Neural progenitor cell (in vitro differentiated cells): ENCODE measurements around the gene SSBP3. TPM values are rescaled to one million over a fixed set of nuclear protein-coding genes. Genes with fewer than 3 reads are reported as not detected.

Experiments
- DNase-seq: peaks from one replicate; pipeline ENCODE4 v3.0.0-alpha.2; 2016; ENCODE audit warnings: low spot score
- H2AFZ ChIP-seq: fragments of 200-600 bp; sonication (generic); replicated peaks from 2 replicates; pipeline ENCODE4 v1.6.1; 2016; ENCODE audit warnings: antibody characterized with exemption
- H3F3A ChIP-seq: fragments of 200-600 bp; sonication (generic); 2 replicates; pipeline ENCODE4 v1.6.1; 2016; ENCODE audit warnings: antibody characterized with exemption, low read depth
- H3K27ac ChIP-seq: fragments of 200-600 bp; sonication (generic); 2 replicates; pipeline ENCODE4 v1.5.1; 2016; ENCODE audit warnings: mild to moderate bottlenecking
- H3K27me3 ChIP-seq: fragments of 200-600 bp; sonication (generic); 2 replicates; pipeline ENCODE4 v1.6.1; 2016; ENCODE audit warnings: mild to moderate bottlenecking, moderate library complexity
- H3K36me3 ChIP-seq: fragments of 200-600 bp; sonication (generic); 2 replicates; pipeline ENCODE4 v1.5.1; 2016
- H3K4me1 ChIP-seq: fragments of 200-600 bp; sonication (generic); 2 replicates; pipeline ENCODE4 v1.6.1; 2016; ENCODE audit warnings: mixed run types
- H3K4me2 ChIP-seq: fragments of 200-600 bp; sonication (generic); 2 replicates; pipeline ENCODE4 v1.6.1; 2016
- H3K4me3 ChIP-seq: fragments of 200-600 bp; sonication (generic); 2 replicates; pipeline ENCODE4 v1.5.1; 2016
- H3K79me2 ChIP-seq: fragments of 200-600 bp; sonication (generic); 2 replicates; pipeline ENCODE4 v1.6.1; 2016; ENCODE audit warnings: low read depth
- H3K9ac ChIP-seq: fragments of 200-600 bp; sonication (generic); 2 replicates; pipeline ENCODE4 v1.6.1; 2016
- H3K9me3 ChIP-seq: fragments of 200-600 bp; sonication (generic); 2 replicates; pipeline ENCODE4 v1.5.1; 2016; ENCODE audit warnings: low read depth
- H4K20me1 ChIP-seq: fragments of 200-600 bp; sonication (generic); 2 replicates; pipeline ENCODE4 v1.6.1; 2016; ENCODE audit warnings: low read depth
- H3K27ac Mint-ChIP-seq: 3 replicates; pipeline ENCODE4 v1.8.0; 2021; ENCODE audit warnings: mixed read lengths
- H3K27me3 Mint-ChIP-seq: 2 replicates; pipeline ENCODE4 v1.8.0; 2022; ENCODE audit warnings: low read depth, mild to moderate bottlenecking, inconsistent platforms, moderate library complexity, mixed read lengths; ENCODE audit not compliant: insufficient read depth
- H3K36me3 Mint-ChIP-seq: 3 replicates; pipeline ENCODE4 v1.8.0; 2021; ENCODE audit warnings: mixed read lengths
- H3K4me1 Mint-ChIP-seq: 3 replicates; pipeline ENCODE4 v1.8.0; 2021; ENCODE audit warnings: mixed read lengths
- H3K4me3 Mint-ChIP-seq: 3 replicates; pipeline ENCODE4 v1.8.0; 2021; ENCODE audit warnings: mild to moderate bottlenecking, moderate library complexity, mixed read lengths
- H3K9me3 Mint-ChIP-seq: 3 replicates; pipeline ENCODE4 v1.8.0; 2020; ENCODE audit warnings: mixed read lengths
- EZH2 ChIP-seq: fragments of 200-600 bp; sonication (generic); IDR thresholded peaks from 2 replicates; pipeline ENCODE4 v1.6.1; 2017; ENCODE audit warnings: antibody characterized with exemption, mild to moderate bottlenecking, moderate library complexity
- EZH2phosphoT487 ChIP-seq: fragments of 200-600 bp; sonication (generic); IDR thresholded peaks from 2 replicates; pipeline ENCODE4 v1.6.1; 2017; ENCODE audit warnings: antibody characterized with exemption
- total RNA-seq: library from RNA; depleted of rRNA; stranded (reverse); fragments of >200 nt; gene quantifications from 2 replicates; pipeline ENCODE4 v1.2.3, GENCODE V29; 2015; ENCODE audit warnings: low replicate concordance
- TF ChIP-seq, protein P1 (sequence below): fragments of 200-600 bp; sonication (generic); IDR thresholded peaks from 2 replicates; pipeline ENCODE4 v1.5.1; 2017; ENCODE audit warnings: antibody characterized with exemption, mild to moderate bottlenecking

SSBP3 gene
- total RNA-seq, 1 donor from 2014 or later = 53.0 TPM

DNA sequence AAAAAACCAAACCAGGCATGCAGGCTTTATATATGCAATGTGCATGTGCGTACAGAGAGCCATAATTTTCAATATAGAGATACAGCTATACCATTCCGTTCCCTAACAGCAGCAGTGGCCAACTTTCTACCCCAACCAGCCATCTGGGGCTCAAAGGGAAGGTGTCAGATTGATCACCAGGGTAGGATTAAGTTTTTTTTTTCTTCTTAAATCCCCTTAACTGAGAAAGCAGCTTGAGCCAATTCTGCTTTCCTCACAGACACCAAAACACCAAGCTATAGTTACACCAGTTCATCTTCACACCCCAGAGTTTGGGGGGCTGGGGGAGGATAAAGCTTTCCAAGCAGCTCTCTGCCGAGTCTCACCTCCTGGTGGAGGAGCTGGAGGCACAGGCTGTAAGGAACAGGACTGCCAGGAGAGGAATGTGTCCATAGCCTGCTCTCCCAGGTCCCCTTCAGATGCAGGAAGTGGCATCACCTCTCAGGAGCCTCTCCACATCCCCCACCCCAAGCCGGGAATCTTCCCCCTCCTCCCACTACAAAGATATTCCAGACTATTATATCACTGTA lies 87.9 kb downstream of the SSBP3 start:
- H3K27me3 Mint-ChIP-seq = peaks cover 11% of the 10 kb centered on the region
- DNase-seq = no peak

GRCh38 chr1:54317084-54317483 lies 89.1 kb downstream of the SSBP3 start:
- Mint-ChIP-seq H3K4me3 (no peak overlapping the region), H3K9me3 (no peaks in the 10 kb centered on the region), H3K36me3 (peaks cover 19% of the 10 kb centered on the region), H3K4me1 (peaks cover 73% of the 10 kb centered on the region), H3K27ac (peak overlapping the region; percentile 48), H3K27me3 (peaks cover 11% of the 10 kb centered on the region)
- Histone ChIP-seq H3K4me3 (no peak overlapping the region), H3F3A (peaks cover 14% of the 10 kb centered on the region), H3K27ac (no peak overlapping the region), H3K4me1 (peaks cover 48% of the 10 kb centered on the region), H3K9me3 (no peaks in the 10 kb centered on the region), H3K36me3 (no peaks in the 10 kb centered on the region), H3K79me2 (peaks cover 97% of the 10 kb centered on the region), H3K9ac (no peak overlapping the region), H3K27me3 (no peaks in the 10 kb centered on the region), H4K20me1 (peaks cover 96% of the 10 kb centered on the region), H3K4me2 (no peak overlapping the region), H2AFZ (no peak overlapping the region)
- no peak for DNase-seq
- TF ChIP-seq EZH2 (no peak), EZH2phosphoT487 (no peak)
- TF ChIP-seq, protein P1, sequence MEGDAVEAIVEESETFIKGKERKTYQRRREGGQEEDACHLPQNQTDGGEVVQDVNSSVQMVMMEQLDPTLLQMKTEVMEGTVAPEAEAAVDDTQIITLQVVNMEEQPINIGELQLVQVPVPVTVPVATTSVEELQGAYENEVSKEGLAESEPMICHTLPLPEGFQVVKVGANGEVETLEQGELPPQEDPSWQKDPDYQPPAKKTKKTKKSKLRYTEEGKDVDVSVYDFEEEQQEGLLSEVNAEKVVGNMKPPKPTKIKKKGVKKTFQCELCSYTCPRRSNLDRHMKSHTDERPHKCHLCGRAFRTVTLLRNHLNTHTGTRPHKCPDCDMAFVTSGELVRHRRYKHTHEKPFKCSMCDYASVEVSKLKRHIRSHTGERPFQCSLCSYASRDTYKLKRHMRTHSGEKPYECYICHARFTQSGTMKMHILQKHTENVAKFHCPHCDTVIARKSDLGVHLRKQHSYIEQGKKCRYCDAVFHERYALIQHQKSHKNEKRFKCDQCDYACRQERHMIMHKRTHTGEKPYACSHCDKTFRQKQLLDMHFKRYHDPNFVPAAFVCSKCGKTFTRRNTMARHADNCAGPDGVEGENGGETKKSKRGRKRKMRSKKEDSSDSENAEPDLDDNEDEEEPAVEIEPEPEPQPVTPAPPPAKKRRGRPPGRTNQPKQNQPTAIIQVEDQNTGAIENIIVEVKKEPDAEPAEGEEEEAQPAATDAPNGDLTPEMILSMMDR = no peak

More for the DNA sequence above, 87.9 kb downstream of the SSBP3 start:
- H3K4me1 Mint-ChIP-seq = peaks cover 74% of the 10 kb centered on the region
- H2AFZ ChIP-seq = no peak overlapping the region
- peaks cover 2% of the 10 kb centered on the region for H3F3A ChIP-seq
- no peaks in the 10 kb centered on the region for H3K9me3 Mint-ChIP-seq
- H3K4me3 Mint-ChIP-seq = no peak overlapping the region
- TF ChIP-seq EZH2 (no peak), EZH2phosphoT487 (no peak)
- TF ChIP-seq, protein P1 = no peak
- H3K79me2 ChIP-seq = peaks cover 97% of the 10 kb centered on the region
- no peak overlapping the region for H3K27ac ChIP-seq
- no peak overlapping the region for H3K9ac ChIP-seq
- no peak overlapping the region for H3K4me3 ChIP-seq
- H3K4me1 ChIP-seq = peaks cover 40% of the 10 kb centered on the region
- peaks cover 96% of the 10 kb centered on the region for H4K20me1 ChIP-seq
- H3K4me2 ChIP-seq = peak overlapping the region; percentile 14
- no peaks in the 10 kb centered on the region for H3K27me3 ChIP-seq
- H3K36me3 ChIP-seq = no peaks in the 10 kb centered on the region
- no peaks in the 10 kb centered on the region for H3K9me3 ChIP-seq
- peak overlapping the region; percentile 48 for H3K27ac Mint-ChIP-seq
- H3K36me3 Mint-ChIP-seq = peaks cover 19% of the 10 kb centered on the region

DNA sequence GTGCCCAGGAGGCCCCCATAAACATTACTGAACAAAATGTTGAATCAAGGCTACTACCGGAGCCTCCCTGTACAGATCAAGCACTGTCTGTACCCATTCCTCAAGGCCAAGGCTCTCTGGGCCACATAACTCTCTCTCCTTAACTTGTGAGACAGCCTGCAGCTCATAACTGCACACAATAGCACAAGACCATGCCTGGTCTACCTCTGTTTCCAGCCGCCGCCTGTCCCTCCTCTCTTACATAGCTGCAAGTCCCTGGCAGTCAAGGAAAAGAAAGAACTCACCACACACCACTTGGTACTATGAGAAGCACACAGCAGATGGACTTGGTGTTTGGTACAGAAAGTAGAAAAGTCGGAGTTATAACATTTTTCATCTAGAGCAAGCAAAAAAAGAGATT lies 91.1 kb downstream of the SSBP3 start:
- no peaks in the 10 kb centered on the region for H3K36me3 ChIP-seq
- peaks cover 14% of the 10 kb centered on the region for H3K27me3 Mint-ChIP-seq
- no peak overlapping the region for H2AFZ ChIP-seq
- H3K4me1 Mint-ChIP-seq = peaks cover 77% of the 10 kb centered on the region
- no peak overlapping the region for H3K4me3 Mint-ChIP-seq
- no peaks in the 10 kb centered on the region for H3K9me3 Mint-ChIP-seq
- no peaks in the 10 kb centered on the region for H3K27me3 ChIP-seq
- H3K36me3 Mint-ChIP-seq = peaks cover 10% of the 10 kb centered on the region
- H3K79me2 ChIP-seq = peaks cover 93% of the 10 kb centered on the region
- H3K4me1 ChIP-seq = peaks cover 67% of the 10 kb centered on the region
- TF ChIP-seq EZH2phosphoT487 = no peak
- no peak for TF ChIP-seq EZH2
- TF ChIP-seq, protein P1 = no peak
- DNase-seq = no peak
- no peaks in the 10 kb centered on the region for H3K9me3 ChIP-seq
- H3K4me3 ChIP-seq = no peak overlapping the region
- H3F3A ChIP-seq = peaks cover 34% of the 10 kb centered on the region
- H3K27ac ChIP-seq = no peak overlapping the region
- H4K20me1 ChIP-seq = peaks cover 96% of the 10 kb centered on the region
- H3K4me2 ChIP-seq = peak overlapping the region; percentile 1
- H3K9ac ChIP-seq = no peak overlapping the region
- no peak overlapping the region for H3K27ac Mint-ChIP-seq
